KMS-11 (cell line): ENCODE data around the gene ANKRD50.

Experiments used
- H2AFZ ChIP-seq: fragments of 200-600 bp; sonication (generic); 2 replicates; pipeline ENCODE4 v1.6.1; 2016; ENCODE audit warnings: antibody characterized with exemption, mixed run types, low read depth
- H3K27ac ChIP-seq: fragments of 200-600 bp; sonication (generic); 2 replicates; pipeline ENCODE4 v1.6.1; 2016; ENCODE audit warnings: mild to moderate bottlenecking, mixed run types
- H3K27me3 ChIP-seq: fragments of 200-600 bp; sonication (generic); 2 replicates; pipeline ENCODE4 v1.6.1; 2017; ENCODE audit warnings: mild to moderate bottlenecking, low read depth, mixed run types, moderate library complexity; ENCODE audit not compliant: insufficient read depth
- H3K36me3 ChIP-seq: fragments of 200-600 bp; sonication (generic); 2 replicates; pipeline ENCODE4 v1.6.1; 2017; ENCODE audit warnings: mild to moderate bottlenecking, mixed run types; ENCODE audit not compliant: insufficient read depth
- H3K4me1 ChIP-seq: fragments of 200-600 bp; sonication (generic); 2 replicates; pipeline ENCODE4 v1.6.1; 2016; ENCODE audit warnings: mild to moderate bottlenecking, low read depth, mixed run types; ENCODE audit not compliant: poor library complexity, severe bottlenecking
- H3K4me2 ChIP-seq: fragments of 200-600 bp; sonication (generic); 2 replicates; pipeline ENCODE4 v1.7.0; 2016; ENCODE audit warnings: mild to moderate bottlenecking, mixed run types
- H3K4me3 ChIP-seq: fragments of 200-600 bp; sonication (generic); IDR thresholded peaks from 2 replicates; pipeline ENCODE4 v1.6.1; 2017; ENCODE audit warnings: low read depth, low read length, mixed read lengths; ENCODE audit not compliant: insufficient read depth
- H3K79me2 ChIP-seq: fragments of 200-600 bp; sonication (generic); 2 replicates; pipeline ENCODE4 v1.6.1; 2016; ENCODE audit warnings: low read depth, mixed run types; ENCODE audit not compliant: insufficient read depth
- H3K9ac ChIP-seq: fragments of 200-600 bp; sonication (generic); 2 replicates; pipeline ENCODE4 v1.6.1; 2016; ENCODE audit warnings: mild to moderate bottlenecking, mixed run types
- H4K20me1 ChIP-seq: fragments of 200-600 bp; sonication (generic); 2 replicates; pipeline ENCODE4 v1.6.1; 2016; ENCODE audit warnings: mild to moderate bottlenecking, mixed run types; ENCODE audit not compliant: insufficient read depth
- CTCF ChIP-seq: fragments of 200-600 bp; sonication (generic); conservative IDR thresholded peaks from 2 replicates; pipeline ENCODE4 v1.6.1; 2017; ENCODE audit warnings: low read depth, mild to moderate bottlenecking, antibody characterized with exemption, low read length, moderate library complexity, mixed read lengths

The ANKRD50 gene

DNA sequence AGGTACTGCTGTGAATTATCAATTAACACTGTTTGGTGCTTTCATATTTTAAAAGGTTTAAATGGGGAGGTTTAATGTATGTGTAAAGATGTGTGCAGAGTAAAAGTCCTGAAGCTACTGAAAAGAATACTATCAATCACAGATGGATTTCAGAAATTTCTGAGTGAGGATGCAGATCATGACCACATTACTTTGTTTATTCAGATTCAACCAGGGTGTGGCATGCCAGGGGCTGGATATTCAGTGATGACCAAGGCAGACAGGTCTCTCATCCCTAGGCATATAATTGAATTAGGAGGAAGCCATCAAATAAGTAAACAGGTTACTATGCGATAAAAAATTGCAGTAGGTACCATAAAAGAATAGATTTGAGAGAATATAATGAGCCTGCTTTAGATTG, 28.0 kb upstream of the ANKRD50 start:
- Histone ChIP-seq H3K4me2 (no peak overlapping the region), H3K4me3 (no peak overlapping the region), H2AFZ (no peak overlapping the region), H3K9ac (no peak overlapping the region), H3K27me3 (no peaks in the 10 kb centered on the region; the same call in 1 of the 2 replicates), H3K36me3 (no peaks in the 10 kb centered on the region), H3K79me2 (no peaks in the 10 kb centered on the region), H4K20me1 (no peaks in the 10 kb centered on the region), H3K4me1 (no peaks in the 10 kb centered on the region), H3K27ac (no peak overlapping the region)
- no peak for TF ChIP-seq CTCF

DNA sequence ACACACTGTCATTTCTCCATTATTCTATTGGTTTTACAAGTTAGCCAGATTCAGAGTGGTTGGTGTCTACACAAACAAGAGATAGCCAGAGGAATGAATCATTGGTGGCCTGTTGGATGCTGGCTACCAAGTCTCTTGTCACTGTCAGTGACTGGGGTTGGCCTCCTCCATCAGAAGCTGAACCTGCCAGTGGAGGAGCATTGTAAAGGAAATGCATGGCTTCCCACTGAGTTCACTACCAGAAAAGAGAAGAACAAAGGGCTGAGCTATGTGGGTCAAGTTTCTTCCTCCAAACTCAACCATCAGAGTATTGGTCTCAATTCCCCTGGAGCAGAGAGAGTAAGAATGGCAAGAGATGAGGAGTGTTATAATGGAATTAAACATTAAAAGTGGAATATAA, 26.5 kb upstream of the ANKRD50 start:
- no peaks in the 10 kb centered on the region for H3K36me3 ChIP-seq
- no peak overlapping the region for H3K9ac ChIP-seq
- no peak overlapping the region for H3K4me2 ChIP-seq
- no peaks in the 10 kb centered on the region; the same call in 1 of the 2 replicates for H3K27me3 ChIP-seq
- no peak for TF ChIP-seq CTCF
- no peak overlapping the region for H2AFZ ChIP-seq
- no peak overlapping the region for H3K4me3 ChIP-seq
- H3K4me1 ChIP-seq, result no peaks in the 10 kb centered on the region
- H3K79me2 ChIP-seq, result no peaks in the 10 kb centered on the region
- no peak overlapping the region for H3K27ac ChIP-seq
- no peaks in the 10 kb centered on the region for H4K20me1 ChIP-seq

GRCh38 chr4:124737619-124738018, 25.1 kb upstream of the ANKRD50 start:
- Histone ChIP-seq H3K27ac (no peak overlapping the region), H2AFZ (no peak overlapping the region), H3K4me1 (no peaks in the 10 kb centered on the region), H3K9ac (no peak overlapping the region), H3K79me2 (no peaks in the 10 kb centered on the region), H4K20me1 (no peaks in the 10 kb centered on the region), H3K27me3 (no peaks in the 10 kb centered on the region; the same call in 1 of the 2 replicates), H3K4me3 (no peak overlapping the region), H3K4me2 (no peak overlapping the region), H3K36me3 (no peaks in the 10 kb centered on the region)
- TF ChIP-seq CTCF, result no peak

GRCh38 chr4:124736526-124736925, 24.0 kb upstream of the ANKRD50 start:
- no peak overlapping the region for H3K9ac ChIP-seq
- TF ChIP-seq CTCF, result no peak
- no peaks in the 10 kb centered on the region for H3K36me3 ChIP-seq

More at GRCh38 chr4:124736526-124736925, 24.0 kb upstream of the ANKRD50 start:
- no peak overlapping the region for H2AFZ ChIP-seq
- no peak overlapping the region for H3K4me3 ChIP-seq
- H3K4me1 ChIP-seq, result no peaks in the 10 kb centered on the region
- H3K79me2 ChIP-seq, result no peaks in the 10 kb centered on the region
- no peak overlapping the region for H3K27ac ChIP-seq
- H3K27me3 ChIP-seq, result no peaks in the 10 kb centered on the region
- H3K4me2 ChIP-seq, result no peak overlapping the region
- no peaks in the 10 kb centered on the region for H4K20me1 ChIP-seq
